ENCODE measurements around the gene HIPK1.

The HIPK1 gene

DNA sequence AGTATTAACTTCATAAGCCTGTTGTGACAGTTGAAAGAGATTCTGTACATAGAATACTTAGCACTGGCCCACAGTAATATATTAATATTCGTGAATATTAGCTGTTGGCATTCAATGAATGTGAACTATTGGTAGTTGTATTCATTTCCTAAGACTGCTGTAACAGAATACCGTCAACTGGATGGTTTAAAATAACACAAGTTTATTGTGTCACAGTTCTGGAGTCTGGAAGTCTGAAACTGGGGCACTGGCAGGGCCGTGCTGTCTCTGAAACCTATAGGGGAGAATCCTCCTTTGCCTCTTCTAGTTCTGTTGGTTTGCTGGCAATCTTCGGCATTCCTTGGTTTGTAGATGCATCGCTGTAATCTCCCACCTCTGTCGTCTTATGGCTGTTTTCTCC, 97.7 kb downstream of the HIPK1 start:
- H3K4me3 ChIP-seq (replicated peaks; ENCODE audit: insufficient read depth, low read length): no peak overlapping the region
- H3K27me3 ChIP-seq (ENCODE audit: insufficient read depth, poor library complexity, severe bottlenecking): no peaks in the 10 kb centered on the region
- no peak overlapping the region for H3K27ac ChIP-seq (replicated peaks)
- no peak for DNase-seq (ENCODE audit: low read depth in 1 of 2, low spot score in 1 of 2)
- TF ChIP-seq GABPA (IDR thresholded peaks at IDR 0.05; ENCODE audit: low read depth): no peak

All from HL-60 (cell line).